A549 (cell line): Measurements from ENCODE around the gene PKD2.

Experiments
- ESRRA ChIP-seq: fragments of 150-350 bp; IDR thresholded peaks from 2 replicates; pipeline ENCODE4 v1.6.1; 2014; ENCODE audit warnings: mild to moderate bottlenecking, low read length, borderline replicate concordance
- HDAC2 ChIP-seq: fragments of 200-600 bp; sonication (generic); IDR thresholded peaks from 2 replicates; pipeline ENCODE4 v1.6.1; 2016
- KDM1A ChIP-seq: fragments of 200-600 bp; sonication (generic); IDR thresholded peaks from 2 replicates; pipeline ENCODE4 v1.6.1; 2016; ENCODE audit warnings: low read depth, mild to moderate bottlenecking
- MAFK ChIP-seq: fragments of 450-650 bp; IDR thresholded peaks from 2 replicates; pipeline ENCODE4 v1.6.1; 2014; ENCODE audit not compliant: partially characterized antibody
- MAZ ChIP-seq: fragments of 150-350 bp; IDR thresholded peaks from 2 replicates; pipeline ENCODE4 v1.6.1; 2014; ENCODE audit warnings: antibody characterized with exemption, low read depth, low read length, borderline replicate concordance
- POLR2A ChIP-seq: IDR thresholded peaks from 2 replicates; pipeline ENCODE4 v1.6.1; 2012; ENCODE audit warnings: mild to moderate bottlenecking, low read length
- RAD21 ChIP-seq, 2 experiments: fragments of >200 bp in 1 of 2; sonication (Bioruptor Twin) in 1 of 2; formaldehyde crosslinking in 1 of 2; IDR thresholded peaks in 1 of 2; conservative IDR thresholded peaks in 1 of 2; 2 replicates in 1 of 2; 3 replicates in 1 of 2; pipeline ENCODE4 v1.6.1; 2012 to 2018; ENCODE audit warnings: inconsistent platforms in 1 of 2
- SMC3 ChIP-seq: fragments of >200 bp; sonication (Bioruptor Twin); formaldehyde crosslinking; IDR thresholded peaks from 3 replicates; pipeline ENCODE4 v1.6.1; 2018; ENCODE audit warnings: inconsistent platforms
- TF ChIP-seq, protein P1 (sequence below): fragments of >200 bp; sonication (Bioruptor Twin); formaldehyde crosslinking; IDR thresholded peaks from 3 replicates; pipeline ENCODE4 v1.5.1; 2016
- TF ChIP-seq, protein P2 (sequence below): fragments of 250-450 bp; sonication (Bioruptor Pico); IDR thresholded peaks from 2 replicates; pipeline ENCODE4 v1.5.0; 2021; ENCODE audit warnings: mild to moderate bottlenecking, moderate library complexity, borderline replicate concordance
- TF ChIP-seq, protein P3 (sequence below): fragments of 200-600 bp; sonication (generic); IDR thresholded peaks from 2 replicates; pipeline ENCODE4 v1.6.1; 2016; ENCODE audit warnings: antibody characterized with exemption, mild to moderate bottlenecking, moderate library complexity
- TF ChIP-seq, protein P4 (sequence below): fragments of 450-650 bp; IDR thresholded peaks from 2 replicates; pipeline ENCODE4 v1.6.1; 2014; ENCODE audit warnings: antibody characterized with exemption
- TF ChIP-seq, protein P5 (sequence below): IDR thresholded peaks from 2 replicates; pipeline ENCODE4 v1.6.1; 2012

DNA sequence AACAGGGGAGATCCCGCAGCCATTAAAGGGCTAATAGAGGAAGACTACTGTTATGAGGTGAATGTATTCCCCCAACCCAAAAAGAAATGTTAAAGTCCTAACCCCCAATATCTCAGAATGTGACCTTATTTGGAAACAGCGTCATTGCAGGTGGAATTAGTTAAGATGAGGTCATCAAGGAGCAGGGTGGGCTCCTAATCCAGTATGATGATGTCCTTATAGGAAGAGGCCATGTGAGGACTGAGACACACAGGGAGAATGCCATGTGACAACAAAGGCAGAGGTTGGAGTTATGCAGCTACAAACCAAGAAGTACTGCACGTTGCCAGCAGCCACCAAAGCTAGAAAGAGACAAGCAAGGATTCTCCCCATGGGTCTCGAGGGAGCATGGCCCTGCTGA is 17.7 kb upstream of the PKD2 start:
- TF ChIP-seq POLR2A (no peak), KDM1A (no peak), SMC3 (no peak), MAFK (no peak), ESRRA (no peak), RAD21 (conservative IDR thresholded peaks at IDR 0.05 in 1 of 2, IDR thresholded peaks at IDR 0.05 in 1 of 2) (no peak), MAZ (no peak), HDAC2 (no peak)
- TF ChIP-seq, protein P1, sequence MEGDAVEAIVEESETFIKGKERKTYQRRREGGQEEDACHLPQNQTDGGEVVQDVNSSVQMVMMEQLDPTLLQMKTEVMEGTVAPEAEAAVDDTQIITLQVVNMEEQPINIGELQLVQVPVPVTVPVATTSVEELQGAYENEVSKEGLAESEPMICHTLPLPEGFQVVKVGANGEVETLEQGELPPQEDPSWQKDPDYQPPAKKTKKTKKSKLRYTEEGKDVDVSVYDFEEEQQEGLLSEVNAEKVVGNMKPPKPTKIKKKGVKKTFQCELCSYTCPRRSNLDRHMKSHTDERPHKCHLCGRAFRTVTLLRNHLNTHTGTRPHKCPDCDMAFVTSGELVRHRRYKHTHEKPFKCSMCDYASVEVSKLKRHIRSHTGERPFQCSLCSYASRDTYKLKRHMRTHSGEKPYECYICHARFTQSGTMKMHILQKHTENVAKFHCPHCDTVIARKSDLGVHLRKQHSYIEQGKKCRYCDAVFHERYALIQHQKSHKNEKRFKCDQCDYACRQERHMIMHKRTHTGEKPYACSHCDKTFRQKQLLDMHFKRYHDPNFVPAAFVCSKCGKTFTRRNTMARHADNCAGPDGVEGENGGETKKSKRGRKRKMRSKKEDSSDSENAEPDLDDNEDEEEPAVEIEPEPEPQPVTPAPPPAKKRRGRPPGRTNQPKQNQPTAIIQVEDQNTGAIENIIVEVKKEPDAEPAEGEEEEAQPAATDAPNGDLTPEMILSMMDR, result no peak
- TF ChIP-seq, protein P2, sequence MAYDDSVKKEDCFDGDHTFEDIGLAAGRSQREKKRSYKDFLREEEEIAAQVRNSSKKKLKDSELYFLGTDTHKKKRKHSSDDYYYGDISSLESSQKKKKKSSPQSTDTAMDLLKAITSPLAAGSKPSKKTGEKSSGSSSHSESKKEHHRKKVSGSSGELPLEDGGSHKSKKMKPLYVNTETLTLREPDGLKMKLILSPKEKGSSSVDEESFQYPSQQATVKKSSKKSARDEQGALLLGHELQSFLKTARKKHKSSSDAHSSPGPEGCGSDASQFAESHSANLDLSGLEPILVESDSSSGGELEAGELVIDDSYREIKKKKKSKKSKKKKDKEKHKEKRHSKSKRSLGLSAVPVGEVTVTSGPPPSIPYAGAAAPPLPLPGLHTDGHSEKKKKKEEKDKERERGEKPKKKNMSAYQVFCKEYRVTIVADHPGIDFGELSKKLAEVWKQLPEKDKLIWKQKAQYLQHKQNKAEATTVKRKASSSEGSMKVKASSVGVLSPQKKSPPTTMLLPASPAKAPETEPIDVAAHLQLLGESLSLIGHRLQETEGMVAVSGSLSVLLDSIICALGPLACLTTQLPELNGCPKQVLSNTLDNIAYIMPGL (CRISPR knock-in tag), result no peak
- TF ChIP-seq, protein P3, sequence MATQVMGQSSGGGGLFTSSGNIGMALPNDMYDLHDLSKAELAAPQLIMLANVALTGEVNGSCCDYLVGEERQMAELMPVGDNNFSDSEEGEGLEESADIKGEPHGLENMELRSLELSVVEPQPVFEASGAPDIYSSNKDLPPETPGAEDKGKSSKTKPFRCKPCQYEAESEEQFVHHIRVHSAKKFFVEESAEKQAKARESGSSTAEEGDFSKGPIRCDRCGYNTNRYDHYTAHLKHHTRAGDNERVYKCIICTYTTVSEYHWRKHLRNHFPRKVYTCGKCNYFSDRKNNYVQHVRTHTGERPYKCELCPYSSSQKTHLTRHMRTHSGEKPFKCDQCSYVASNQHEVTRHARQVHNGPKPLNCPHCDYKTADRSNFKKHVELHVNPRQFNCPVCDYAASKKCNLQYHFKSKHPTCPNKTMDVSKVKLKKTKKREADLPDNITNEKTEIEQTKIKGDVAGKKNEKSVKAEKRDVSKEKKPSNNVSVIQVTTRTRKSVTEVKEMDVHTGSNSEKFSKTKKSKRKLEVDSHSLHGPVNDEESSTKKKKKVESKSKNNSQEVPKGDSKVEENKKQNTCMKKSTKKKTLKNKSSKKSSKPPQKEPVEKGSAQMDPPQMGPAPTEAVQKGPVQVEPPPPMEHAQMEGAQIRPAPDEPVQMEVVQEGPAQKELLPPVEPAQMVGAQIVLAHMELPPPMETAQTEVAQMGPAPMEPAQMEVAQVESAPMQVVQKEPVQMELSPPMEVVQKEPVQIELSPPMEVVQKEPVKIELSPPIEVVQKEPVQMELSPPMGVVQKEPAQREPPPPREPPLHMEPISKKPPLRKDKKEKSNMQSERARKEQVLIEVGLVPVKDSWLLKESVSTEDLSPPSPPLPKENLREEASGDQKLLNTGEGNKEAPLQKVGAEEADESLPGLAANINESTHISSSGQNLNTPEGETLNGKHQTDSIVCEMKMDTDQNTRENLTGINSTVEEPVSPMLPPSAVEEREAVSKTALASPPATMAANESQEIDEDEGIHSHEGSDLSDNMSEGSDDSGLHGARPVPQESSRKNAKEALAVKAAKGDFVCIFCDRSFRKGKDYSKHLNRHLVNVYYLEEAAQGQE, result no peak
- TF ChIP-seq, protein P4, sequence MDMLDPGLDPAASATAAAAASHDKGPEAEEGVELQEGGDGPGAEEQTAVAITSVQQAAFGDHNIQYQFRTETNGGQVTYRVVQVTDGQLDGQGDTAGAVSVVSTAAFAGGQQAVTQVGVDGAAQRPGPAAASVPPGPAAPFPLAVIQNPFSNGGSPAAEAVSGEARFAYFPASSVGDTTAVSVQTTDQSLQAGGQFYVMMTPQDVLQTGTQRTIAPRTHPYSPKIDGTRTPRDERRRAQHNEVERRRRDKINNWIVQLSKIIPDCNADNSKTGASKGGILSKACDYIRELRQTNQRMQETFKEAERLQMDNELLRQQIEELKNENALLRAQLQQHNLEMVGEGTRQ, result no peak
- TF ChIP-seq, protein P5, sequence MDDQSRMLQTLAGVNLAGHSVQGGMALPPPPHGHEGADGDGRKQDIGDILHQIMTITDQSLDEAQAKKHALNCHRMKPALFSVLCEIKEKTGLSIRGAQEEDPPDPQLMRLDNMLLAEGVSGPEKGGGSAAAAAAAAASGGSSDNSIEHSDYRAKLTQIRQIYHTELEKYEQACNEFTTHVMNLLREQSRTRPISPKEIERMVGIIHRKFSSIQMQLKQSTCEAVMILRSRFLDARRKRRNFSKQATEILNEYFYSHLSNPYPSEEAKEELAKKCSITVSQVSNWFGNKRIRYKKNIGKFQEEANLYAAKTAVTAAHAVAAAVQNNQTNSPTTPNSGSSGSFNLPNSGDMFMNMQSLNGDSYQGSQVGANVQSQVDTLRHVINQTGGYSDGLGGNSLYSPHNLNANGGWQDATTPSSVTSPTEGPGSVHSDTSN, result no peak
